ENCODE data around the gene APOL4. TPM values are rescaled to one million over a fixed set of nuclear protein-coding genes. Genes with fewer than 3 reads are reported as not detected.
"Not testable (repeated sequence)": the region's sequence is repeated elsewhere in the genome, so short reads cannot be mapped to it uniquely, and the experiment has no call there.

APOL4 gene
- total RNA-seq, 1 donor from 2014 or later, result not detected

DNA sequence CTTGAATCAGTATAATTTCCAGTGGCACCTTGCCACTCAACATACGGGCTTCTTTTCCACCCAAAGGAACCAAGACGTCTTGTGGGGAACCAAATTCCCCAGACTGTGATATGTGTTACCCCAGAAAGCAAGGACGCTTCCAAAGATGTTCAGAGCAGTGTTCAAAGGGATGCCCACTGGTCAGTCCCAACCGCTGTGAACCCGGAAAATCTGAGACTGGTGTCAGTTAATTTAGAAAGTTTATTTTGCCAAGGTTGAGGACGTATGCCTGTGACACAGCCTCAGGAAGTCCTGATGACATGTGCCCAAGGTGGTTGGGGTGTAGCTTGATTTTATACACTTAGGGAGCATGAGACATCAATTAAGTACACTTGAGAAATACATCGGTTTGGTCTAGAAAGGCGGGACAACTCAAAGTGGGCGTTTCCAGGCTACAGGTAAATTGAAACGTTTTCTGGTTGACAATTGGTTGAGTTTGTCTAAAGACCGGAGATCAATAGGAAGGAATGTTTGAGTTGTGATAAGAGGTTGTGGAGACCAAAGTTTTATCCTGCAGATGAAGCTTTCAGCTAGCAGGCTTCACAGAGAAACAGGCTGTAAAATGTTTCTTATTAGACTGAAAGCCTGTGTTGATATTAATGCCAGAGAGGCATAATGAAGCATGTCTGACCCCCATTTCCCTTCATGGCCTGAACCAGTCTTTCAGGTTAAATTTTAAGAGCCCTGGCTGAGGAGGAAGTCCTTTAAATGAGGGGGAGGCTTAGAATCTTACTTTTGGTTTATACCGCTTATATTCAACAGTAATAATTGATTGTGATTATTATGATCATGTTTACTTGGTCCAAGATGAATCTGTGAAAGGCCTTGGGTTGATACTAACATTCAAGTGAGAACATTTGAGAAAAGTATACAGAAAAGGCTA, 47.8 kb downstream of the APOL4 start:
- Histone ChIP-seq H2AFZ (ENCODE audit: low read depth, low read length) (no peak overlapping the region), H3K4me2 (ENCODE audit: low read length) (no peak overlapping the region), H3K4me1 (ENCODE audit: insufficient read depth, low read length) (peaks cover 11% of the 10 kb centered on the region), H3K9me3 (ENCODE audit: insufficient read depth, low read depth, low read length) (no peaks in the 10 kb centered on the region), H3K79me2 (ENCODE audit: insufficient read depth, low read length) (no peaks in the 10 kb centered on the region), H3K36me3 (ENCODE audit: insufficient read depth, low read length) (no peaks in the 10 kb centered on the region), H4K20me1 (ENCODE audit: insufficient read depth, low read length) (no peaks in the 10 kb centered on the region), H3K27me3 (ENCODE audit: insufficient read depth, low read length) (peaks cover 6% of the 10 kb centered on the region), H3K9ac (ENCODE audit: low read length) (no peak overlapping the region), H3K27ac (ENCODE audit: low read depth, low read length) (no peak overlapping the region), H3K4me3 (ENCODE audit: insufficient read depth, low read depth, low read length) (no peak overlapping the region)
- Mint-ChIP-seq H3K4me1 (ENCODE audit: low read depth, unreplicated experiment) (peaks cover 21% of the 10 kb centered on the region), H3K27me3 (ENCODE audit: low read depth, unreplicated experiment) (no peaks in the 10 kb centered on the region), H3K36me3 (ENCODE audit: low read depth, unreplicated experiment) (no peaks in the 10 kb centered on the region), H3K27ac (ENCODE audit: unreplicated experiment) (no peak overlapping the region), H3K9me3 (ENCODE audit: unreplicated experiment) (peaks cover 10% of the 10 kb centered on the region), H3K4me3 (ENCODE audit: unreplicated experiment) (no peak overlapping the region)
- FAIRE-seq (no peak), DNase-seq (ENCODE audit: low read depth) (no peak)
- TF ChIP-seq, protein P1, sequence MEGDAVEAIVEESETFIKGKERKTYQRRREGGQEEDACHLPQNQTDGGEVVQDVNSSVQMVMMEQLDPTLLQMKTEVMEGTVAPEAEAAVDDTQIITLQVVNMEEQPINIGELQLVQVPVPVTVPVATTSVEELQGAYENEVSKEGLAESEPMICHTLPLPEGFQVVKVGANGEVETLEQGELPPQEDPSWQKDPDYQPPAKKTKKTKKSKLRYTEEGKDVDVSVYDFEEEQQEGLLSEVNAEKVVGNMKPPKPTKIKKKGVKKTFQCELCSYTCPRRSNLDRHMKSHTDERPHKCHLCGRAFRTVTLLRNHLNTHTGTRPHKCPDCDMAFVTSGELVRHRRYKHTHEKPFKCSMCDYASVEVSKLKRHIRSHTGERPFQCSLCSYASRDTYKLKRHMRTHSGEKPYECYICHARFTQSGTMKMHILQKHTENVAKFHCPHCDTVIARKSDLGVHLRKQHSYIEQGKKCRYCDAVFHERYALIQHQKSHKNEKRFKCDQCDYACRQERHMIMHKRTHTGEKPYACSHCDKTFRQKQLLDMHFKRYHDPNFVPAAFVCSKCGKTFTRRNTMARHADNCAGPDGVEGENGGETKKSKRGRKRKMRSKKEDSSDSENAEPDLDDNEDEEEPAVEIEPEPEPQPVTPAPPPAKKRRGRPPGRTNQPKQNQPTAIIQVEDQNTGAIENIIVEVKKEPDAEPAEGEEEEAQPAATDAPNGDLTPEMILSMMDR (IDR thresholded peaks at IDR 0.05; ENCODE audit: insufficient read depth, low read depth, low read length), result no peak
- TF ChIP-seq EZH2 (IDR thresholded peaks at IDR 0.05; ENCODE audit: insufficient read depth, low read length), result no peak

DNA sequence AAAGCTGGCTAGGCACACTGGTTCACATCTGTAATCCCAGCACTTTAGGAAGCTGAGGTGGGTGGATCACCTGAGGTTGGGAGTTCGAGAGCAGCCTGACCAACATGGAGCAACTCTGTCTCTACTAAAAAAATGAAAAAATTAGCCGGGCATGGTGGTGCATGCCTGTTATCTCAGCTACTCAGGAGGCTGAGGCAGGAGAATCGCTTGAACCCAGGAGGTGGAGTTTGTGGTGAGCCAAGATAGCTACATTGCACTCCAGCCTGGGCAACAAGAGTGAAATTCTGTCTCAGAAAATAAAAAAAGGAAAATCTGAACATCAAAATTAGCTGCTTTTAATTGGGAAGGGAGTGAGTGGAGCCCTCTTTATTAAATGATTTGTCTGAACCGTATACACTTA, 48.8 kb downstream of the APOL4 start:
- H3K79me2 ChIP-seq (ENCODE audit: insufficient read depth, low read length); H3K36me3 ChIP-seq (ENCODE audit: insufficient read depth, low read length); DNase-seq (ENCODE audit: low read depth); FAIRE-seq; H4K20me1 ChIP-seq (ENCODE audit: insufficient read depth, low read length); H2AFZ ChIP-seq (ENCODE audit: low read depth, low read length); H3K4me3 ChIP-seq (ENCODE audit: insufficient read depth, low read depth, low read length); H3K27ac Mint-ChIP-seq (ENCODE audit: unreplicated experiment); H3K27me3 ChIP-seq (ENCODE audit: insufficient read depth, low read length); H3K4me2 ChIP-seq (ENCODE audit: low read length); H3K27ac ChIP-seq (ENCODE audit: low read depth, low read length); H3K27me3 Mint-ChIP-seq (ENCODE audit: low read depth, unreplicated experiment); H3K4me3 Mint-ChIP-seq (ENCODE audit: unreplicated experiment); H3K9ac ChIP-seq (ENCODE audit: low read length); H3K9me3 ChIP-seq (ENCODE audit: insufficient read depth, low read depth, low read length); H3K36me3 Mint-ChIP-seq (ENCODE audit: low read depth, unreplicated experiment): not testable (repeated sequence)
- Mint-ChIP-seq H3K4me1 (ENCODE audit: low read depth, unreplicated experiment) (peaks cover 21% of the 10 kb centered on the region), H3K9me3 (ENCODE audit: unreplicated experiment) (peaks cover 10% of the 10 kb centered on the region)
- peaks cover 11% of the 10 kb centered on the region for H3K4me1 ChIP-seq (ENCODE audit: insufficient read depth, low read length)

DNA sequence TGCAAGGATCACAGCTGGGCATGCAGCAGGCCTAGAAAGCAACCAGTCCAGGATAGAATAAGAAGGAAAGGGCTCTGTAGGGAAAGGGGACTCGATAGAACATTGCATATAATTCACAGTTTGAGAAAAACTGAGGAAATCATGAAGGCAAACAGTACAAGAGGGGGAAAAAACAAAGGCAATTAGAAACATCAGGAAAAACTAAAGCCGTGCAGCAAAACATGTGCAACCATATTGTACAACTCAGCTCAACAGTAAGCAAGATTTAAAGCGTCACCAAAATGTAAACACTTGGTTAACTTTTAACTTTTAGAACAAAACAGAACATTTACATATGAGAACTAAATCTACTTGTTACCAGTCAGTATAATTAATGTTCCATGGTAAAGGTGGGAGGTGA, 49.5 kb downstream of the APOL4 start:
- peaks cover 6% of the 10 kb centered on the region for H3K27me3 ChIP-seq (ENCODE audit: insufficient read depth, low read length)
- H3K27ac ChIP-seq (ENCODE audit: low read depth, low read length), result no peak overlapping the region
- no peaks in the 10 kb centered on the region for H3K9me3 ChIP-seq (ENCODE audit: insufficient read depth, low read depth, low read length)
- peaks cover 17% of the 10 kb centered on the region for H3K4me1 Mint-ChIP-seq (ENCODE audit: low read depth, unreplicated experiment)
- peaks cover 10% of the 10 kb centered on the region for H3K9me3 Mint-ChIP-seq (ENCODE audit: unreplicated experiment)
- no peaks in the 10 kb centered on the region for H3K79me2 ChIP-seq (ENCODE audit: insufficient read depth, low read length)
- no peak overlapping the region for H3K4me3 ChIP-seq (ENCODE audit: insufficient read depth, low read depth, low read length)
- no peaks in the 10 kb centered on the region for H3K36me3 ChIP-seq (ENCODE audit: insufficient read depth, low read length)
- H3K4me2 ChIP-seq (ENCODE audit: low read length), result no peak overlapping the region
- no peak overlapping the region for H3K27ac Mint-ChIP-seq (ENCODE audit: unreplicated experiment)
- no peaks in the 10 kb centered on the region for H3K27me3 Mint-ChIP-seq (ENCODE audit: low read depth, unreplicated experiment)
- no peaks in the 10 kb centered on the region for H3K36me3 Mint-ChIP-seq (ENCODE audit: low read depth, unreplicated experiment)
- DNase-seq (ENCODE audit: low read depth) (no peak), FAIRE-seq (no peak)
- H3K4me1 ChIP-seq (ENCODE audit: insufficient read depth, low read length), result peaks cover 9% of the 10 kb centered on the region
- no peak overlapping the region for H2AFZ ChIP-seq (ENCODE audit: low read depth, low read length)
- no peak overlapping the region for H3K4me3 Mint-ChIP-seq (ENCODE audit: unreplicated experiment)
- TF ChIP-seq EZH2 (IDR thresholded peaks at IDR 0.05; ENCODE audit: insufficient read depth, low read length), result no peak
- TF ChIP-seq, protein P1 (IDR thresholded peaks at IDR 0.05; ENCODE audit: insufficient read depth, low read depth, low read length), result no peak
- no peak overlapping the region for H3K9ac ChIP-seq (ENCODE audit: low read length)
- no peaks in the 10 kb centered on the region for H4K20me1 ChIP-seq (ENCODE audit: insufficient read depth, low read length)

Measured in astrocyte (in vitro differentiated cells and primary cell).